ENCODE measurements around the gene VPS13D.

VPS13D gene

DNA sequence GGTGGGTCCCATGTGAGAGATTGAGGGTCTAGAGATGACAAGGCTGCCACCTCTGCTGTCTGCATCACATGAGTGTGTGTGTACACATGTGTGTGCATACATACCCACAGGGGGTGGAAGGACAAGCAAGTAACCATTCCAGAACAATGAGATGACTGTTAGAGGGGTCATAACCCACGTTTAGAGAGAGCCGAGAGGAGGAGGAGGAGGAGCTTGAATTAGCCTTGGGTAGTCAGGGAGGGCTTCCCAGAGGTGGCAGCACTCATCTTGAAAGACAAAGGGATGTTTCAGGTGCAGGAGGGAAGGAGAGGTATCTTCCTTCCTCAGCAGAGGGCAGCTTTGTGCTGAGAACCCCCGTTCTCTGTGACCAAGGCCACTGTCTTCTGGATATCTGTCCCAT is 41.7 kb upstream of the VPS13D start:
- ChIA-PET POLR2A (no interaction called here), CTCF (interaction anchor here (1.2 to 2.1 kb wide), 4 partner anchors 14 to 63 kb away, joined by 3 to 11 read pairs (median 4); no protein-coding TSS in a partner anchor)
- TF ChIP-seq, protein P1, sequence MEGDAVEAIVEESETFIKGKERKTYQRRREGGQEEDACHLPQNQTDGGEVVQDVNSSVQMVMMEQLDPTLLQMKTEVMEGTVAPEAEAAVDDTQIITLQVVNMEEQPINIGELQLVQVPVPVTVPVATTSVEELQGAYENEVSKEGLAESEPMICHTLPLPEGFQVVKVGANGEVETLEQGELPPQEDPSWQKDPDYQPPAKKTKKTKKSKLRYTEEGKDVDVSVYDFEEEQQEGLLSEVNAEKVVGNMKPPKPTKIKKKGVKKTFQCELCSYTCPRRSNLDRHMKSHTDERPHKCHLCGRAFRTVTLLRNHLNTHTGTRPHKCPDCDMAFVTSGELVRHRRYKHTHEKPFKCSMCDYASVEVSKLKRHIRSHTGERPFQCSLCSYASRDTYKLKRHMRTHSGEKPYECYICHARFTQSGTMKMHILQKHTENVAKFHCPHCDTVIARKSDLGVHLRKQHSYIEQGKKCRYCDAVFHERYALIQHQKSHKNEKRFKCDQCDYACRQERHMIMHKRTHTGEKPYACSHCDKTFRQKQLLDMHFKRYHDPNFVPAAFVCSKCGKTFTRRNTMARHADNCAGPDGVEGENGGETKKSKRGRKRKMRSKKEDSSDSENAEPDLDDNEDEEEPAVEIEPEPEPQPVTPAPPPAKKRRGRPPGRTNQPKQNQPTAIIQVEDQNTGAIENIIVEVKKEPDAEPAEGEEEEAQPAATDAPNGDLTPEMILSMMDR (IDR thresholded peaks at IDR 0.05; ENCODE audit: control extremely low read depth, extremely low read depth, low read depth, missing control alignments), result no peak
- DNase-seq (ENCODE audit: extremely low spot score), result no peak

DNA sequence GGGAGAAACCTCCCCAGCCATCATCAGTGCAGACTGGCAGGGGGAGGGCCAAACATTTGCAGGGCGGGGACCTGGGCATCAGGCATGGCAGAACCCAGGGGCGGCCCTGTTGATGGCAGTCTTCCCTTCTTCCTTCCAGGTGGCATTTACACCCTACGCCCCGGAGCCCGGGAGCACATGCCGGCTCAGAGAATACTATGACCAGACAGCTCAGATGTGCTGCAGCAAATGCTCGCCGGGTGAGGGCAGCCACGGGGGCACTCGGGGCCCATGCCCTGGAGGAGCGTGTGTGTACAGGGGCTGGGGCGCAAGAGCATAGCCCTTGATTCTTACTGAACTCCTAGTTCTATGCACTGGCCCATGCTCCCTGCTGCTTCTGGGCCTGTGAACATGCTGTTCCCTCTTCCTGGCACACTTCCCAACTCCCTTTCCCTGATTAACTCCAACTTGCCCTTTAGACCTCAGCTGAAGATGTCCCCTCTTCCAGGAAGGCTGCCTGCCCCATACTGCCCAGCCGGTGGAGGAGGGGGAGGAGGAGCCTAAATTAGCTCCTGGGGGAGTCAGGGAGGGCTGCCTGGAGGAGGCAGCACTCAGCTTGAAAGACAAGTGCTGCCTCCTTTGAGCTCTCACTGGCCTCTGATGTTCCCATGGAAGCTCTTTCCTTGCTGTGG is 41.0 kb upstream of the VPS13D start:
- TF ChIP-seq, protein P1 (IDR thresholded peaks at IDR 0.05; ENCODE audit: control extremely low read depth, extremely low read depth, low read depth, missing control alignments), result no peak
- ChIA-PET CTCF (interaction anchor here (1.2 to 2.1 kb wide), 4 partner anchors 13 to 64 kb away, joined by 3 to 11 read pairs (median 4); no protein-coding TSS in a partner anchor), POLR2A (no interaction called here)
- DNase-seq (ENCODE audit: extremely low spot score), result no peak

GRCh38 chr1:12189328-12189682 is 40.5 kb upstream of the VPS13D start:
- TF ChIP-seq, protein P1 (IDR thresholded peaks at IDR 0.05; ENCODE audit: control extremely low read depth, extremely low read depth, low read depth, missing control alignments), result no peak
- POLR2A ChIA-PET, result no interaction called here
- DNase-seq (ENCODE audit: extremely low spot score), result no peak
- CTCF ChIA-PET, result interaction anchor here (1.2 to 2.1 kb wide), 4 partner anchors 13 to 64 kb away, joined by 3 to 11 read pairs (median 5); no protein-coding TSS in a partner anchor

DNA sequence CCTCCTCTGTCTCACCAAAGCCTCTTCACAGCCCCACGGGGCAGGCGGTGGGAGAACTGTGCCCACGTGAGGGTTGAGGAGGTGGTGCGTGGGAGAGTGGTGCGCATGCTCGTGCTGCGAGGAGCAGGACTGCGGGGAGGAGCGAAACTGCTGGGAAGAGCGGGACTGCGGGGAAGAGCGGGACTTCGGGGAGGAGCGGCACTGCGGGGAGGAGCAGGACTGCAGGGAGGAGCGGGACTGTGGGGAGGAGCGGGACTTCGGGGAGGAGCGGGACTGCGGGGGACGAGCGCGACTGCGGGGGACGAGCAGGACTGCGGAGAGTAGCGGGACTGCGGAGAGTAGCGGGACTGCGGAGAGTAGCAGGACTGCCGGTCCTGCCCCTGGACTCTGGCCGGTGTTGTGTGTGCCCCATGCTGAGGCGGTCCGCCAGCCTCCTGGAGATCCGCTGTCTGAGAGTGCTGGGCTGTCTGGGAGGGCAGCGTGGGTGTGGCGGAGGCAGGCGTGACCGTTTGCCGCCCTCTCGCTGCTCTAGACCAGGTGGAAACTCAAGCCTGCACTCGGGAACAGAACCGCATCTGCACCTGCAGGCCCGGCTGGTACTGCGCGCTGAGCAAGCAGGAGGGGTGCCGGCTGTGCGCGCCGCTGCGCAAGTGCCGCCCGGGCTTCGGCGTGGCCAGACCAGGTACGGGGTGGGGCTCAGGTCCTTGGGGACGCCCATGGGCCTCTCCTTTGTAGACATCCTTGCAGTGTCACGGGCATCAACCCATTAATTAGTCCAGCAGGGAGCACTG is 38.4 kb upstream of the VPS13D start:
- TF ChIP-seq, protein P1 (IDR thresholded peaks at IDR 0.05; ENCODE audit: control extremely low read depth, extremely low read depth, low read depth, missing control alignments), result no peak
- DNase-seq (ENCODE audit: extremely low spot score), result no peak
- ChIA-PET CTCF (interaction anchor here (1.1 to 2.7 kb wide), 4 partner anchors 12 to 67 kb away, joined by 3 to 9 read pairs (median 6); no protein-coding TSS in a partner anchor), POLR2A (interaction anchor here (0.8 kb wide), 1 partner anchor 11 kb away, joined by 3 read pairs; no protein-coding TSS in a partner anchor)

GRCh38 chr1:12194666-12195216 is 35.1 kb upstream of the VPS13D start:
- ChIA-PET POLR2A (no interaction called here), CTCF (interaction anchor here (2.4 kb wide), 1 partner anchor 14 kb away, joined by 9 read pairs; no protein-coding TSS in a partner anchor)
- no peak for DNase-seq (ENCODE audit: extremely low spot score)
- TF ChIP-seq, protein P1 (IDR thresholded peaks at IDR 0.05; ENCODE audit: control extremely low read depth, extremely low read depth, low read depth, missing control alignments), result no peak

GRCh38 chr1:12195416-12195815 is 34.4 kb upstream of the VPS13D start:
- CTCF ChIA-PET, result interaction anchor here (1.4 to 16.7 kb wide), 4 partner anchors 14 to 72 kb away, joined by 4 to 294 read pairs (median 10); no protein-coding TSS in a partner anchor
- DNase-seq (ENCODE audit: extremely low spot score), result no peak
- POLR2A ChIA-PET, result interaction anchor here (0.5 kb wide), 1 partner anchor 1562 kb away, joined by 5 read pairs; no protein-coding TSS in a partner anchor
- TF ChIP-seq, protein P1 (IDR thresholded peaks at IDR 0.05; ENCODE audit: control extremely low read depth, extremely low read depth, low read depth, missing control alignments), result no peak
